IPS-18c (cell line): Measurements from ENCODE around the gene SLC22A23.

Experiments used
- H3K4me3 ChIP-seq: 2 replicates; pipeline ENCODE4 v1.7.0; 2013; ENCODE audit warnings: low read depth, mild to moderate bottlenecking, low read length, moderate library complexity; ENCODE audit not compliant: insufficient read depth
- H3K9me3 ChIP-seq: one replicate; pipeline ENCODE4 v1.6.1; 2013; ENCODE audit warnings: mild to moderate bottlenecking, low read length, moderate library complexity; ENCODE audit not compliant: control insufficient read depth, insufficient read depth

Gene SLC22A23

DNA sequence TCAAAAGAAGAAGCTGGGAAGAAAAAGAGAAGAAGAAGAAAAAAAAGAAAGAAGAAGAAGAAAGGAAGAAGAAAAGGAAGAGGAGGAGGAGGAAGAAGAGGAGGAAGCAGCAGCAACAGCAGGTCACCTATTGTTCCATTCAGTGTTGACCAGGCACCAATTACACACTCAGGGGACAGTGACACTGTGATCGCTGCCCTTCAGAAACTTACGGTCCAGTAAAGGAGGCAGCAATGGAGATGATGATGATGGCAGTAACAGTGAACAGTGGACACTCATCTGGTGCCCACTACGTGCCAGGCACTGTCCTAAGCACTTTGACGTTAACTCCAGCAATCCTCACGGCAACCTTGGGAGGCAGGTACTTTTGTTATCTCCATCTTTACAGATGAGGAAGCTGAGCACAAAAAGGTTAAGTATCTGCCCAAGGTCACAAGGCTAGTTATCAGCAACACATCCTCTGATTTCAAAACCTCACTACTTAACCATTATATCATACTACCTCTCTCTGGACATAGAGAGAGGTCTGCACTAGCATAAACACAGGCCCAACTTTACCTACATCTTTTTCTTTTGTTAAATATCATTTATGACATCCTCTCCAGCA is 83.2 kb downstream of the SLC22A23 start:
- no peaks in the 10 kb centered on the region for H3K9me3 ChIP-seq

DNA sequence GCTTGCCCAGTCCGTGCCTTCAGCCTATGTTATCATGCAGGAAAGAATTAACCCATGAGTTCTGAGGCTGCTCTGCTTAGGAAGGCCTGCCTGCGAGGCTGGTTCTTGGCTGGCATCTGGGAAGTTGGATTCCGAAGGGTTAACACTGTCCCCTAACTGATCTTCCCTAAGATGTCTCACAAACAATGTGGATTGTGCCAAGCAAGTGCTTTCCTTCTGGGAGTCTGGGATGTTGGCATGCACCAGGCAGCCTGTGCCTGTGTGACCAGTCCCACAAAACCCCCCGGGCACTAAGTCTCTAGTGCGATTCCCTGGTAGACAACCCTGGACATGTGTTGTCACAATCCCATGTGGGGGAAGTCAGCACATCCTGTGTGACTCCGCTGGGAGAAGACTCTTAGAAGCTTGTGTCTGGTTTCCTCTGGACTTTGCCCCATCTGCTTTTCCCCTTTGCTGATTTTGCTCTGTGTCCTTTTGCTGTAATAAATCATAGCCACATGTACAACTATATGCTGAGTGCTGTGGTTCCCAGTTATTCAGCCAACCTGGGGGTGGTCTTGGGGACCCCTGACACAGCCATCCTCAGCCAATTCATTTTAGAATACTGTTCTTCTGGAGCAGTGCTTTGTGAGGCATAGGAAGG is 83.8 kb downstream of the SLC22A23 start:
- no peaks in the 10 kb centered on the region for H3K9me3 ChIP-seq
- no peak overlapping the region for H3K4me3 ChIP-seq

More for the DNA sequence above, 83.2 kb downstream of the SLC22A23 start:
- H3K4me3 ChIP-seq, result no peak overlapping the region

DNA sequence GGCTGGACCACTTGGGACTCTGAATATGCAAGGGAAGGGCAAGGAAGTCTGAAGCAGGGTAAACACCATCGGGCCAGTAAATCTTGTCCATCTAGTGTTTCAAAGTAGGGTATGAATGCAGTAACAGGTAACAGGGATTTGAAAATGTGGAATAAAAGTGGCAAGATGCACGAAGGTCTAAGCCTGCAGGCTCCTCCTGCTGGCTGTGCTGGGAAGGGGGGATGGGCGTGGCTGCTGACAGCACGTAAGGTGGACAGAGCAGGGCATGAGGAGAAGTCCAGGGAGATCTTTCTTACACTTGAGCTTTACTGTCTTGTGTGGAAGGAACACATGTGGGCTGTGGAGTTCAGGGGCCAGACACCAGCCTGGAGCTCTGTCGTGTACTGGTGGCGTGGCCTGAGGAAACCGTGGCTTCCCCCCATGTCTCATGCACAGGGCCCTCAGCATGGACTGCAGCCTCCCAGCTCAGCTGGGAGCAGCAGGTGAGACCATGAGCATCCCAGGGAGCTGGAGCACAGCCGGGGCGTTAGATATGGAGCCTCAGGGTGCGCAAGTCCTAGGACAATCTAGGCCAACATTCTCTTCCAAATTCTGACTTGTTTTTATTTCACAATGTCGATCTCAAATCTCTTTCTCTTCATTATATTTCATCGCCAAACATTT is 84.5 kb downstream of the SLC22A23 start:
- Histone ChIP-seq H3K4me3 (no peak overlapping the region), H3K9me3 (no peaks in the 10 kb centered on the region)

DNA sequence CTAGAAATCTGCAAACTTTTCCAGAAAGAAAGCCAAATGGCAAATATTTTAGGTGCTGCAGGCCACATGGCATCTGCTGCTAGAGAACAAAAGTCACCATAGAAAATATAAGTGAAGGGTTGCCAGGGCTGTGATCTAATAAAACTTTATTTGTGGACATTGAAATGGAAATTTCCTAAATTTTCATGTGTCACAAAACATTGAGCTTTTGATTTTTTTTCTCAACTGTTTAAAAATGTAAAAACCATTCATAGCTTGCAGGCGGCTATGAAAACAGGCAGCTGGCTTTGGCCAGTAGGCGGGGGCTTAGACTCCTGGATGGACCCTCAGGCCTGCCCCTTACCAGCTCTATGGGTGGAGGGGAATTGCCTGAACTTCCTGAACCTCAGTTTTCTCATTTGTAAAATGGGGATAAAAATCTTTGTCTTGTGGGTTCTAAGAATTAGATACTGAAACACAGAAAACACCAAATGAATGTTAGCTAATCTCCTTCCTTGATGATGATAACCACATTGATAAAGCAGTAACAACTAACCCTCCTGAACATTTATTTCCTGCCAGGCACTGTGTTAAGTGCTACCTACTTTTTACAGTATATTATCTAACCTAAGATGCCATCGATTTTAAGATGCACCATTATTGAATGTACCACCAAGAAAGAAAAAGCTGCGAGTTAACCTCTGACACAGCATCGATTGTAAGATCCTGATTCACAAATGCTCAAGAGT is 85.5 kb downstream of the SLC22A23 start:
- no peaks in the 10 kb centered on the region for H3K9me3 ChIP-seq
- H3K4me3 ChIP-seq, result no peak overlapping the region

DNA sequence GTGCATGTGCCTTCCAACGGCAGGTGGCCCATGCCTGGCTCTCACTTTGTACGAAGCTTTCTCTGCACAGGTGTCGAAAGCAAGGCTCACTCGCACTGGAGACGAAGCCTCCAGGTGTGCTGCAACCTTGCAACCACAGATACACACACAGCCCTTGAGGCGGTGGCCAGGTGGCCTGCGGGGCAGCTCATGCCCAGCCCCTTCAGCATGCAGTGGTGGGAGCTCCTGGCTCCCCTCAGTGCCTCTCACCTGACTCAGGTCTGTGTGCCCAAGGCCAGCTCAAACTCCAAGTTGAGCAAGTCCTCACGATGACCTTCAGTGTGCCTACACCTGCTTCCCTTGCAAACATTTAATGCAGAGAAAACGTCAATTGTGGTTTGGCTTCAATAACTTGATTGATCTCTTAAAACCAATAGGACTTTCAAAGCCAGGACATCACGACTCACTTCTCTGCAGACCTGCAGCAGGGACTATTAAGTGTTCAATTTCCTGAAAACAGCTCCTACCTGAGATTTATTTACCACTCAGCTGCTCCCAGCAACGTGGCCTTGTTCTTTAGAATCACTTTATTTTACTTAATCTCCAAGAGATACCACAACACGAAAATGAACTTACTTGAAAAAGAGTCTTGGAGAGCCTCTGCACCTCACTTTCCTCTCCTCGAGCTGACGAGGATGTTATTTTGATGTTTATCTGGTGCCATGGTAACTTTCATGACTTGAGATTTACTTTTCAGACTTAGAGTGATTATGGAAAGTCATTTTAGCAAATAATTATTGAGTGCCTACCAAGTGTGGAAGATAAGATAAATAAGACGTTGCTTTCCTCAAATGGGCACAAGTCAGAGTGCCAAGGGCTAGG is 86.3 kb downstream of the SLC22A23 start:
- Histone ChIP-seq H3K4me3 (no peak overlapping the region), H3K9me3 (no peaks in the 10 kb centered on the region)

DNA sequence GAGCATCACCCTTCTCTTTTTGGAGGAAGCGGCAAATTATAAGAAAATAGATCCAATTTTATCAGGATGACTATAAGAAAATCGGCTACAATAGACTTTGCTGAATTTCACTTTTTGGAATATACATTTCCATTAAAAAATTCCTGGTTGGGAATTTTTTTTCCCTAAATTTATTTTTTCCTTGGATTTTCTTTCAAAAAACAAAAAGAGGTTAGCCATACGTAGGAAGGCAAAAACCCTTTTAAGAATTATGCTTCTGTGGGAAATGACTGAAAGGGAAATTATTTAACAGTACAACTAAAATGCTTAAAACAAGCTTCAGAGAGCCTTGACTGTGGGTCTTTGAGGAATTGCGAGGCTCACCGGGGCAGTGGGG is 86.9 kb downstream of the SLC22A23 start:
- Histone ChIP-seq H3K9me3 (no peaks in the 10 kb centered on the region), H3K4me3 (no peak overlapping the region)

DNA sequence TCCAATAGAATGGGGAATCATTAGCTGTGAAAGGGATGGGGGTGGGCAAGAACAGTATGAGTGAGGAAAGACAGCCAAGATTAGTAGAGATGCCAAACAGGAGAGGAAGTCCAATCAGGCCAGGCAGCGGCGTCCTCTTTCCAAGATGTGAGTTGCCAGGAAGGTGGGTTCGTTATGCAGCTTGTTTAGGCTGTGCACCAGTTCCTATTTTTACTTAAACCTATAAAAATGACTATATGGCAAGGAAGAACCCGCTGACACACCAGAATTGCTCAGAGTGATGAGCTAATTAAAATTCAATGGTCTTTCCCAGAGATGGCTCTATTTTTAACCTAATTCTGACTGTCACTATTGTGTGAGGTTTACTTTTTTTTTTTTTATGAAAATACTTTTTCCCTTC is 88.2 kb downstream of the SLC22A23 start:
- Histone ChIP-seq H3K9me3 (no peaks in the 10 kb centered on the region), H3K4me3 (no peak overlapping the region)

DNA sequence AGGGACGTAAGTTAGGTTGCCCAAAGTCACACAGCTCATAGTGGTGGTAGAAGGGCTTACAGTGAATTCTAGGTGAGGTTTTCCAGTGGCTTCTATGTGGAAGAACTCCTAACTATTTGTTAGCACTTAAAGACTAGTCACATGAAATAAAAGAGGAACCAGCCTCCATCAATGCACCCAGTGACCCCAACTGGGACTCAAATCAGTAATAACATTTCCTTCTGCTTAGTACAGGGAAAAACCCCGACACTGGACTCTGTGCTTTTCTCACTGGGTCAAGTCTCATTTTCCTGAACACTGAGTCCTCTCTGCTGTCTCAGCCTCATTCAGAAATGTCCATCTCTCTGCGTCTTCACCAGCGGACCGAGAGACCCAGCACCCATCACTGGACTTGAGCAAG is 89.2 kb downstream of the SLC22A23 start:
- Histone ChIP-seq H3K9me3 (no peaks in the 10 kb centered on the region), H3K4me3 (no peak overlapping the region)

DNA sequence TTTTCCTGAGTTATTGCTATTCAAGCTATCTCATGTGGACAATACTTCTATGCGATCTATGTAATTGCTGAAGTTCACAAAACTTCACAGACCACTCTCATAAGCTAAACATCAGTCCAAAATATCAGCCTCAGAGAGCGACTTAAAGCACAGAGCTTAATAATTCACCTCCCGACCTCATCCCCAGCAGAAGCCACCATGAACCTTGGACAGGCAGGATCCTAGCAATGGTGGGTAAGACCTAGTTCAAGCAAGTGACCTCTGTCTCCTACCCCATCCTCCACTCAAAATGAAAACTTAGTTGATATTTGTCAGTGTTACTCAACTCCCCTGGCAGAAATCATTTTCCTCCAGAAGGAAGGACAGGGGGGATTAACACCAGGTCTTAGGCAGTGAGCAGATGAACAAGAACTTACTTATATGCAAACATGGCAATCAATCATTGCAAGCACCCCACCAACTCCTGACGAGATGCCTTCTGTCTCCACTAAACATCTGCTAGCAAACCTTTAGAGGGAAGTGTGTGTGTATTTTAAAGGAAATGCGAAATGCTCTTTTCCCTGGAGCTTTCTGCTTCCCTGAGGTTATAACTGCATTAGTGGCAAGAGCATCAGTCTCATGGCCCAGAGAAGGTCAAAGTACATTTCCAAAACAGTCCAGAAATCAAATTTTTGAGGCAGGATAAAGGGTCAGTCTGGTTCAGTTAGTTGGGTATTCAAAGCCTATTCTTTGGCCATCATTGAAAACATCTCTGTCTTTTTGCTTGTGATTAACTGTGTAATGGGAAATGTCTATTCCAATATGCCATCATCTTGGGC is 90.0 kb downstream of the SLC22A23 start:
- Histone ChIP-seq H3K9me3 (no peaks in the 10 kb centered on the region), H3K4me3 (no peak overlapping the region)

DNA sequence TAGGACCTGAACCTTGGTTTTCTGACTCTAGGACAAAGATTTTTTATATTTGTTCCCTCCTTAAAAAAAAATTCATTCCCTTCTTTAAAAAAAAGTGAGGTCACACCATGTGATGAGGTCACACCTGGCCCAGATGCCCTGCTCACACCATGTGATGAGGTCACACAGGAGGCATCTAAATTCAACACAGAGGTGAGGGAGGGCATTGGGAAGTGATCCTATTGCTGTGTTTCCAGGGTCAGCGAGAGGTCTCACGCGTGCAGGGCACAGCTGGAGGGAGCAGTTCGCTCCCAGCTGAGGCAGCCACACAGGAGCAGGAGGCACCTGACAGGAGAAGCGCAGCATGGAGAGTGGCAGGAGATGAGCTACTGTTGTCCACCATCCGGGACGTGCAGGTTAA is 92.5 kb downstream of the SLC22A23 start:
- no peak overlapping the region for H3K4me3 ChIP-seq
- H3K9me3 ChIP-seq, result no peaks in the 10 kb centered on the region

DNA sequence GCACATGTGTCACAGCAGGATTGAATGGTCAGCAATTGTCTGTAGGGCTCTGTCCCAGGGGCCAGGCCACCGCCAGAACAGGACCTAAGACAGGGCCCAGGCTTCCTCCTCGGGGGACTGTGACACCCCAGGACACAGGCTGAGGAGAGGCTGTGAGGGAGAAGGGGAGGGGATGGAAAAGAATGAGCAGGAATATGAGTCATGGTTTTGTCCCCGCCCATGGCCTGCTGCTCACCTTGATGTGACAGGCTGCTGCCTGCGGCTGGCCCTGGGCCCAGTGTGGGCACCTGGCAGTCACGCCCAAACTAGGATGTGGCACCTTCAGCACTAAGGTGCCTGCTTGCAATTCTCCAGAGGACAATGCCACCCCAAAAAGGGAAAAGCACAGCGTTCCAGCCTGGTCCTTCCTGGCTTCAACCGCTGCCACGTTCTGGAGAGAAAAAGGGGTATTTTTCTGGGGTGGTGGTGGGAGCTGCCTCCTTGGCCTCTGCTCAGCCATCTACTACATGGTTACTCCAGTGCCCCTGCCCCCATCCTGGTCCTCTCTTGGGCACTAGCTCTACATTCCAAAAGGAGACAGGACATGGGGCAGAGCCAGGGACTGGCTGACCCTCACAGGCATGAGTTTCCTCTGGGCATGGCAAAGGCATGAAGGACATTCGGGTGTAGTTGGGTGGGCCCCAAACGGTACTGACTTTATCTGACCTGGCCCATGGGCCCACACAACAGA is 93.4 kb downstream of the SLC22A23 start:
- Histone ChIP-seq H3K4me3 (no peak overlapping the region), H3K9me3 (no peaks in the 10 kb centered on the region)

DNA sequence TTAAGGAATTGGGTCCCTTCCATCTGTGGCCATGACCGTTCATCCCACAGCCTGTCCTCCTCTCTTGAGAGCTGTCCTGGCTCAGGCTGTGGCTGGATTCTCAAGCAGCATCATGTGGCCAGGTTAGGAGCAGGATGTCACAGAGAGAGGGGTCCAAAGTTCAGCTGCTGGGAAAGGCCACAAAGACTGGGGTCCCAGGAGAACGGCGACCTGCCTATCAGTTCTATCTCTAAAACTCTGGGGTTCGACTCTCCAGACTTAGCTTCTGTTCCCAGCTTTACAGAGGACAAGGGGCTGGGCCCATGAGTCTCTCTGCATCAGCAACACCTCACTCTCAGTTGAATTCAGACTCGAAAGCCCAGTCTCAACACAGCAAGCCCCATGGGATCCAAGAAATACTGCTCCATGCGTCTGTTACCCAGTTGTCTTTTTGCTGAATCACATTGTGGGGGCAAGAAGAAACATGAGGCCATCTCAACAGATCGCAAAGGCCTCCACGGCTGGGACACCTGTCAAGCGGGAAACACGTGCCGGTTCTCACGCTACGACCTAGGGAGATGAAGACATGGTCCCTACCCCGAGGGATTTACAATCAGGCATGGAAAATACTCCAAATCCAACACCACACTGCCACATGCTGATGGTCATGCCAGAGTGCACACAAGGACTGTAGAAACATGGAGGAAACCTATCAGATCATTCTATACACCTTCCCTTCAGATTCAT is 95.4 kb downstream of the SLC22A23 start:
- Histone ChIP-seq H3K4me3 (no peak overlapping the region), H3K9me3 (no peaks in the 10 kb centered on the region)

DNA sequence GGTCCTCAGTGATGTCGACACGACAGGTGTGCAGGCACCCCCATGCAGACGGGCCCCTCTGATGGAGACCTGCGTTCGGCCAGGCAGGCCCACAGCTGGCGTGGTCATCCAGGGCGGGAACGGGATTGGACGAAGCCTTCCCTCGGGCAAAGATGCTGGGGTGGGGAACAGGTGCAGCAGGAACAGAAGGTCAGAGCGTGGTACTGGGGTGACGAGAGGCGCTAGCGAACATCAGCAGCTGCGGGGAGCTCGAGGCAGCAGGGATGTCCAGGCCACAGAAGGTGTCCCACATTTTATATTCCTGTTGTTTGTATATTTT is 96.2 kb downstream of the SLC22A23 start:
- Histone ChIP-seq H3K4me3 (no peak overlapping the region), H3K9me3 (no peaks in the 10 kb centered on the region)

DNA sequence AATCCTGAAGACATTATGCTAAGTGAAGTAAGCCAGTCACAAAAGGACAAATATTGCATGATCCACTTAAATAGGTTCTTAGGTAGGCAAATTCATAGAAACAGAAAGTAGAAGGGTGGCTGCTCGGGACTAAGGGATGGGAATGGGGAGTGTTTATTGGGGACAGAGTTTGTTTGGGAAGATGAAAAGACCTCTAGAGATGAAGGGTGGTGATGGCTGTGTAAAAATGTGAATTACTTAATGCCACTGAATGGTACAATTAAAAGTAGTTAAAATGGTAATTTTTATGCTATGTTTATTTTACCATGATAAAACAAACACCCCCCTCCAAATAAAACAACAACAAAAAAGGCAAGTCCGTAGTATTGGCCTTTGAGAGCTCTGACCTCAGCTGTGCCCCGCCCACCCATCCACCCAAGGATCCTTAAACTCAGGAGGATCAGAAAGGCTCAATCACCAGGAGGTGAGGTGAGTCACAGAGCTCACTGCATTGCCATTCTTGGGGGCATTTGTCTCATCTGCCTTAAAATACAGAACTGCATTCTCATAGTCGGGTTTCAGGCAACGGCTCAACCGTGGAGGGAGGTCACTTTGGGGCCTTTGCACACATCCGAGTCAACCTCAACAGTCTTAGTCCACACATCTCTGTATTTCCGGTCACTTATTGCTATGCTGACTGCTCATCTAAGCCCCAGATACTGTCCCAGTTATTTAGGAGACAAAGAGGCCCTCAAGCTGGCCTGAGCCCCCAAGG is 96.7 kb downstream of the SLC22A23 start:
- Histone ChIP-seq H3K9me3 (no peaks in the 10 kb centered on the region), H3K4me3 (no peak overlapping the region)
